SU-DHL-6 (cell line): Measurements from ENCODE around the gene BBS10.
"Not testable (repeated sequence)": the region's sequence is repeated elsewhere in the genome, so short reads cannot be mapped to it uniquely, and the experiment has no call there.

ENCODE experiments used
- H2AFZ ChIP-seq: fragments of 200-600 bp; sonication (generic); 2 replicates; pipeline ENCODE4 v1.6.1; 2014; ENCODE audit warnings: low read depth, mild to moderate bottlenecking, moderate library complexity, mixed read lengths, antibody characterized with exemption, low read length; ENCODE audit not compliant: severe bottlenecking
- H3F3A ChIP-seq: fragments of 200-600 bp; shearing (Covaris generic); 2 replicates; pipeline ENCODE4 v1.6.0; 2016; ENCODE audit warnings: antibody characterized with exemption, mild to moderate bottlenecking; ENCODE audit not compliant: insufficient read depth
- H3K27ac ChIP-seq: fragments of 200-600 bp; sonication (generic); 2 replicates; pipeline ENCODE4 v1.5.1; 2016; ENCODE audit warnings: low read depth, mild to moderate bottlenecking, low read length, moderate library complexity, mixed read lengths
- H3K27me3 ChIP-seq: fragments of 200-600 bp; sonication (generic), shearing (Covaris generic); 2 replicates; pipeline ENCODE4 v1.6.0; 2014; ENCODE audit warnings: mild to moderate bottlenecking, low read length
- H3K36me3 ChIP-seq: fragments of 200-600 bp; sonication (generic); 2 replicates; pipeline ENCODE4 v1.6.1; 2014; ENCODE audit warnings: mild to moderate bottlenecking, low read length, mixed read lengths
- H3K4me2 ChIP-seq: fragments of 300-600, 200-600 bp; shearing (Covaris generic), sonication (generic); 2 replicates; pipeline ENCODE4 v1.6.0; 2014; ENCODE audit warnings: low read length, low read depth, mild to moderate bottlenecking; ENCODE audit not compliant: poor library complexity, severe bottlenecking
- H3K4me3 ChIP-seq: fragments of 200-600 bp; sonication (generic); 2 replicates; pipeline ENCODE4 v1.5.1; 2014; ENCODE audit warnings: antibody characterized with exemption, low read length, mild to moderate bottlenecking, mixed read lengths; ENCODE audit not compliant: insufficient read depth, poor library complexity, severe bottlenecking
- H3K79me2 ChIP-seq: fragments of 200-600 bp; sonication (generic); 2 replicates; pipeline ENCODE4 v1.6.1; 2014; ENCODE audit warnings: mild to moderate bottlenecking, low read length, moderate library complexity; ENCODE audit not compliant: insufficient read depth
- H3K9ac ChIP-seq: fragments of 200-600 bp; sonication (generic); 2 replicates; pipeline ENCODE4 v1.7.0; 2014; ENCODE audit warnings: mild to moderate bottlenecking, low read length
- H3K9me2 ChIP-seq: fragments of 200-600 bp; sonication (generic); replicated peaks from 2 replicates; pipeline ENCODE4 v1.6.1; 2014; ENCODE audit warnings: low read length; ENCODE audit not compliant: insufficient read depth
- H3K9me3 ChIP-seq: fragments of 200-600 bp; sonication (generic); 2 replicates; pipeline ENCODE4 v1.6.1; 2014; ENCODE audit warnings: low read length, mixed read lengths; ENCODE audit not compliant: insufficient read depth
- H4K20me1 ChIP-seq: fragments of 200-600 bp; sonication (generic); 2 replicates; pipeline ENCODE4 v1.6.1; 2014; ENCODE audit warnings: low read depth, mild to moderate bottlenecking, antibody characterized with exemption, low read length, moderate library complexity, mixed read lengths
- CTCF ChIP-seq: fragments of 200-600 bp; sonication (generic); IDR thresholded peaks from one replicate; pipeline ENCODE4 v1.5.1; 2017; ENCODE audit warnings: antibody characterized with exemption, mild to moderate bottlenecking, low read length, moderate library complexity; ENCODE audit not compliant: insufficient read depth, poor library complexity, severe bottlenecking
- EZH2phosphoT487 ChIP-seq: fragments of 200-600 bp; sonication (generic), shearing (Covaris generic); conservative IDR thresholded peaks from 2 replicates; pipeline ENCODE4 v1.6.1; 2018; ENCODE audit warnings: mild to moderate bottlenecking, antibody characterized with exemption, low read length, moderate library complexity, mixed read lengths

The BBS10 gene

DNA sequence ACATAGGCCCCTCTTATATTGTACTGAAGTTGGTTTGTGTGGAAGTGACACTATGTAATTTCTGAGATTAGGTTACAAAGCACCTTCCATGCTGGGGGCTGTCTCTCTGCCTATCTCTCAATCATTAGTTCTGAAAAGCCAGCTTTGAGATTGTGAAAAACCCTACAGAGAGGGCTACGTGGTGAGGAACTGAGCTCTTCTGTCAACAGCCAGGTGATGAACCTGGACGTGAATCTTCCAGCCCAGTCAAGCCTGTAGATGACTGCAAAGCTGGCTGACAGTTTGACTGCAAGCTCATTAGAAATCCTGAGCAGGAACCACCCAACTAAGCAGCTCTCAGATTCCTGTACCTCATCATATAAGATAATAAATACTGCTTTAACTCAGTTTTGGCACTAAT, 36.3 kb upstream of the BBS10 start:
- Histone ChIP-seq H3K9me3 (no peaks in the 10 kb centered on the region), H3F3A (peaks cover 6% of the 10 kb centered on the region; the same call in 1 of the 2 replicates), H3K27ac (no peak overlapping the region), H3K4me2 (no peak overlapping the region), H3K4me3 (no peak overlapping the region), H3K9ac (no peak overlapping the region), H4K20me1 (no peaks in the 10 kb centered on the region), H3K27me3 (no peaks in the 10 kb centered on the region), H3K9me2 (no peaks in the 10 kb centered on the region), H2AFZ (no peak overlapping the region), H3K36me3 (peaks cover 6% of the 10 kb centered on the region; the same call in 1 of the 2 replicates), H3K79me2 (no peaks in the 10 kb centered on the region)
- TF ChIP-seq CTCF (no peak), EZH2phosphoT487 (no peak)

DNA sequence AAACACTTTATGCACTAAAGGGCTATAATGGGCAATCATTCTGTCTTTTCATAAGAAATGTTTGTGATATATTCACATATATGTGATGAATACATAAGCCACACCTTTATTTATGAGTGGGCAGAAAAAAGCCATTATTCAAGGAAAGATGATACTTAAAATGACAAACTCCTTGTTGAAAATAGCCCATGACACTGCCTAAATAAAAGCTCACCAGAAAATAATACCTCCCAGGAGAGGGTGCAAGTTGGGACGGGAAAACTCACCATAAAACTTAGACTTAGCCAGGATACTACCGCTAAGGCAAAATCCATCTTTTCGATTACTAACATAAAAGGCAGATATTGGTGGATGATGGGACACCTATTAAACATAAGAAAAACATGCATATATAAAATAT, 35.8 kb upstream of the BBS10 start:
- no peaks in the 10 kb centered on the region for H3K9me3 ChIP-seq
- H4K20me1 ChIP-seq: no peaks in the 10 kb centered on the region
- H3K36me3 ChIP-seq: peaks cover 2% of the 10 kb centered on the region; the same call in 1 of the 2 replicates
- H3F3A ChIP-seq: peaks cover 6% of the 10 kb centered on the region; the same call in 1 of the 2 replicates
- no peaks in the 10 kb centered on the region for H3K9me2 ChIP-seq
- no peak overlapping the region for H3K4me3 ChIP-seq
- TF ChIP-seq EZH2phosphoT487: no peak
- no peak for TF ChIP-seq CTCF
- H2AFZ ChIP-seq: no peak overlapping the region
- H3K27ac ChIP-seq: no peak overlapping the region
- H3K27me3 ChIP-seq: no peaks in the 10 kb centered on the region
- H3K4me2 ChIP-seq: no peak overlapping the region
- no peaks in the 10 kb centered on the region for H3K79me2 ChIP-seq
- H3K9ac ChIP-seq: no peak overlapping the region

DNA sequence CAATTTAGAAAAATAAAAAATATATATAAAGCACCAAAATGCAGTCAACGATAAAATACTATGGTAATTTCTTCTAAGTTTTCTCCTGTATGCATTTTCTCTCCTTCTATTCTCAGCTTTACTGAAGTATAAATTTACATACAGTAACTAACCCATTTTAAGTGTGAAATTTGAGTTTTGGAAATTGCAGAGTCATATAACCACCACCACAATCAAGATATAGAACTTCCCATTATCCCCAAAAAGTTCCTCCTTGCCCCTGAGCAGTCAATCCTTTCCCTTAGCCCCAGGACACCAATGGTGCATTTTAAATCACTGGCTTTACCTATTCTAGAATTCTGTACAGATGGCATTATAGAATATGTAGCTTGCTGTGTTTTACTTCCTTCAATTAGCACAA, 31.0 kb upstream of the BBS10 start:
- Histone ChIP-seq H3K27ac (no peak overlapping the region), H4K20me1 (no peaks in the 10 kb centered on the region), H3F3A (peaks cover 6% of the 10 kb centered on the region; the same call in 1 of the 2 replicates), H3K36me3 (peaks cover 18% of the 10 kb centered on the region), H3K9ac (no peak overlapping the region), H3K9me2 (no peaks in the 10 kb centered on the region), H3K79me2 (no peaks in the 10 kb centered on the region), H3K4me2 (no peak overlapping the region), H3K9me3 (no peaks in the 10 kb centered on the region), H3K4me3 (no peak overlapping the region), H2AFZ (no peak overlapping the region), H3K27me3 (no peaks in the 10 kb centered on the region)
- TF ChIP-seq CTCF: no peak
- no peak for TF ChIP-seq EZH2phosphoT487

DNA sequence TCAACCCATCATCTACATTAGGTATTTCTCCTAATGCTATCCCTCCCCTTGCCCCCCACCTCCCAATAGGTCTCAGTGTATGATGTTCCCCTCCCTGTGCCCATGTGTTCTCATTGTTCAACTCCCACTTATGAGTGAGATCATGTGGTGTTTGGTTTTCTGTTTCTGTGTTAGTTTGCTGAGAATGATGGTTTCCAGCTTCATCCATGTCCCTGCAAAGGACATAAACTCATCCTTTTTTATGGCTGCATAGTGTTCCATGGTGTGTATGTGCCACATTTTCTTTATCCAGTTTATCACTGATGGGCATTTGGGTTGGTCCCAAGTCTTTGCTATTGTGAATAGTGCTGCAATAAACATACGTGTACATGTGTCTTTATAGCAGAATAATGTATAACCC, 28.7 kb upstream of the BBS10 start:
- H3K9me3 ChIP-seq, H3K9me2 ChIP-seq, H3K27me3 ChIP-seq, H3K27ac ChIP-seq, H4K20me1 ChIP-seq, H2AFZ ChIP-seq, H3K9ac ChIP-seq, H3F3A ChIP-seq, H3K79me2 ChIP-seq, H3K4me3 ChIP-seq, H3K4me2 ChIP-seq: not testable (repeated sequence)
- peaks cover 22% of the 10 kb centered on the region for H3K36me3 ChIP-seq
